RWPE1 (cell line): ENCODE results near the gene NPFFR1.
"Not testable (repeated sequence)": the region's sequence is repeated elsewhere in the genome, so short reads cannot be mapped to it uniquely, and the experiment has no call there.

Source experiments
- CTCF ChIA-PET: fragments of 350-600 bp; sonication (Branson Sonifier 250); formaldehyde crosslinking; extraction: SDS; loops from one replicate; lab custom pipeline; 2021; lab: Yijun Ruan, JAX
- POLR2A ChIA-PET: fragments of 400-600 bp; formaldehyde crosslinking; extraction: SDS; loops from one replicate; lab custom pipeline; 2020; ENCODE audit warnings: antibody characterized with exemption; ENCODE audit not compliant: low non-redundant PET; lab: Yijun Ruan, JAX
- DNase-seq: peaks from one replicate; pipeline ENCODE4 v3.0.0; 2012; ENCODE audit warnings: low spot score
- H3K27ac ChIP-seq: fragments of 450-650 bp; 2 replicates; pipeline ENCODE4 v1.5.1; 2017
- CTCF ChIP-seq: fragments of 450-650 bp; conservative IDR thresholded peaks from 2 replicates; pipeline ENCODE4 v1.5.1; 2017; ENCODE audit warnings: low read depth, mild to moderate bottlenecking

Gene NPFFR1

GRCh38 chr10:70250961-70251680, 32.7 kb downstream of the NPFFR1 start:
- no peak for DNase-seq
- POLR2A ChIA-PET = no interaction called here
- no peak overlapping the region for H3K27ac ChIP-seq
- TF ChIP-seq CTCF = no peak
- CTCF ChIA-PET = interaction anchor here (0.6 kb wide), 1 partner anchor 50 kb away, joined by 3 read pairs; no protein-coding TSS in a partner anchor

GRCh38 chr10:70247360-70247759, 36.4 kb downstream of the NPFFR1 start:
- POLR2A ChIA-PET = no interaction called here
- DNase-seq = no peak
- no peak overlapping the region for H3K27ac ChIP-seq
- TF ChIP-seq CTCF = no peak
- CTCF ChIA-PET = interaction anchor here (0.7 kb wide), 1 partner anchor 130 kb away, joined by 3 read pairs; no protein-coding TSS in a partner anchor

- no peak for DNase-seq
- ChIA-PET CTCF (no interaction called here), POLR2A (no interaction called here)
- no peak for TF ChIP-seq CTCF
- no peak overlapping the region for H3K27ac ChIP-seq
Observed at GRCh38 chr10:70241081-70241480, 42.7 kb downstream of the NPFFR1 start.

GRCh38 chr10:70239986-70240385, 43.8 kb downstream of the NPFFR1 start:
- POLR2A ChIA-PET, H3K27ac ChIP-seq, DNase-seq: not testable (repeated sequence)
- CTCF ChIA-PET = interaction anchor here (0.7 kb wide), 1 partner anchor 27 kb away, joined by 4 read pairs; no protein-coding TSS in a partner anchor

GRCh38 chr10:70239077-70239976, 44.5 kb downstream of the NPFFR1 start:
- DNase-seq = not testable (repeated sequence)

GRCh38 chr10:70237958-70238536, 45.8 kb downstream of the NPFFR1 start:
- POLR2A ChIA-PET, H3K27ac ChIP-seq, DNase-seq, CTCF ChIA-PET: not testable (repeated sequence)

More at GRCh38 chr10:70239077-70239976, 44.5 kb downstream of the NPFFR1 start:
- H3K27ac ChIP-seq, POLR2A ChIA-PET, CTCF ChIA-PET: not testable (repeated sequence)

- POLR2A ChIA-PET = no interaction called here
- H3K27ac ChIP-seq = no peak overlapping the region
- CTCF ChIA-PET = no interaction called here
- DNase-seq = no peak
- no peak for TF ChIP-seq CTCF
Observed at GRCh38 chr10:70234668-70235447, 48.9 kb downstream of the NPFFR1 start.
